HG03378 (cell line): ENCODE data around the gene SUGCT.

Experiments
- ATAC-seq: cut with Tn5 transposase; IDR thresholded peaks from one replicate; pipeline ENCODE4 v1.9.1; 2021; ENCODE audit warnings: mild to moderate bottlenecking, moderate library complexity; ENCODE audit not compliant: unreplicated experiment

Gene SUGCT

GRCh38 chr7:40704172-40704571 is 569.4 kb downstream of the SUGCT start:
- no peak for ATAC-seq

DNA sequence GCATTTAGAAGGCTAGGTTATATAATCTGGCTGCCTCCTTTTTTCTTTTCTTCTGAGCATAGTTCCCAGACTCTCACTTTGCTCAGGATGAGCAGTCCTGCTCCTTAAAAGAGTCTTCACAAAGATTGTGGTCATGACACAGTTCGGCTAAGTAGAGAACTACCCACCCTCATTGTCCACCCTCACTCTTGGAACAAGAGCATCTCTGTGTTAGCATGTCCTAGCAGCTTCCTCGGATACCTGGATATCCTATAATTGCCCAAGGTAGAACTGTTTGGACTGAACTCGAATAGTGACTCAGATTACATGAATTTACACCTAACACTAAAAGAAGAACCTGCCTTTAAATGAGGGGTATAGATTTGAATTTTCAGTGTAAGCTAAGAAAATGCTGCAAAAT is 572.0 kb downstream of the SUGCT start:
- no peak for ATAC-seq

DNA sequence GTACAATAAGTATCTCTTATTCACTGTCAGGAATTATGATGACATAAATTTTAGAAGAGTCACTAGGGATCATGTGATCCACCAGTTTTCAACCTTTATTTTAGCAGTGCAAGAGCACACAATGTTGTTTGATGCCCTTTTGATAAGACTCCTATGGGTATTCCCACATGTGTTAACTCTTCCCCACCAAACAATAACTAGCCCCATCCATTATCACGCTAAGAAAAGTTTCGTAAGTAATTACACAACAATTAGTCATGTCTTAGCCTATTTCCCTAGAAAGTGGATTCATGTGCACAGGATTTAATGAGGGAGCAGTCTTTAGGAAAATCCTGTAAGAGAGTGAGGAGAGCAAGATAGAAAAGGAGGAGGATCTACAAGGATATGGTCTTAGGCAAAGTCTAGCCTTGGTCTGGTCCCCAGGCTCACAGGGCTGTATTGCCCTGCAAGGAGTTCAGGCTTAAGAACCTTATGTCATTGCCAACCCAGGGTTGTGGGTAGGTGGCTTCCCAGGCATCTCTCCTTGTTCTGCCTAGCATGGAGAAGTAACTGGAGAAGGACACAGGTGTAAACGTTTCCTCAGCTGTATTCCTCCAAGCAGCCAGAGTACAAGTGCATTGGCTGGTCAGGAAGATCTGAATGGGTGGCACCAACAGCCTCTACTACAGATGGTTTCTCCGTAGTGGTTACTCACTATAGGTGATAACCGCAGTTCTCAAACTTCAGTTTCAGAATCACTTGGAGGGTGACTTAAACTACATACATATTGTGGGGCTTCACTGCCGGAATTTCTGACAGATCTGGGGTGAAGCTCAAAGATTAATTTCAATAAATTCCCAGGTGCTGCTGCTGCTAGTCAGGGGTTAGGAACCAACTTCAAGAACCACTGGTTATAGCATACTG is 574.5 kb downstream of the SUGCT start:
- ATAC-seq = peak; percentile 95

DNA sequence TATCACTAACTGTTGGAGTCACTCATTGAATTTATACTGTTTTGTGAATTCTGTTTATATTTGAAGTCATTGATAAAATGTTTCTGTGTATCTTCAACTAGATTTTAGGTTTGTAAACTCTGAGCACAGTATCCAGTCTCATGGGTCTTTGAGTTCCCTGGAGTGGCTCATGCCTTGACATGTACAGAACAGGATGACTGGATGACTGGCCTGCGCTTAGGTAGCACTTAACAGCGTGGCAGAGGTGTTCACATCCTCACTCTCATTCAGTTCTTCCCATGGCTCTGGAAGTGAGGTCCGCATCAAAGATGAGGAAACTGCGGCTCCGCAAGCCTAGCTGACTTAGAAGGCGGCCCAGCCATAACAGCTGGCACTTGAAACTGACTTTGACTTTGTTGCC is 576.9 kb downstream of the SUGCT start:
- no peak for ATAC-seq

DNA sequence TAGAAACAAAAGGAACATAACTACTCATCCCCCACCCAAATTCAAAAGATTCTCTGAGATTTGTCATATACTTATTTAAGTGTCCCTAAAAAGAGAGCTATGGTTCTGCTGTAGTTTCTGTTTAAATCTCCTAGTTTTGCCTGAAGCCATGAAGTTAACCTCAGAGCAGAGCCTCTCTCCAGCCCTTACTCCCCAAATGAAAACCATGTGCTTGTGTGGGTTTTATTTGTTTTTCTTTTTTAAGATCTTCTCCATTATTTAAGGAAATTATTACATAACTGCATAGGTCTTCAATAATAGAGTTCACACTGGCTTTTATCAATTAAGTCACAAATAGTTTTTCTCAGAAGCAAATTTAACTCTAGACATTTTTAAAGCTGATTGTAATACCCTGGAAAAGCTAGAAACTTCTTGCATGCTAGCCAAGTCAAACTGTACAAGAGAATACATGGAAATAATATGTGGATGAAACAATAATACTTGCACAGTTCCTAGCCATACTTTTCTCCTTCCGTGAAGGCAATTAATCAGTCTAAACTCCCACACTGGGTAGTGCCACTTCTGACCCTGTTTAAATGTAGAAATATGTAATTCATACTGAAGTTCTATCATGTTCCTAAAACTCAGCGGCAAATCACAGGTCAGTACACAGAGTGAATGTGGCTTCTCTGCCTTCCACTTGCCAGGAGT is 579.7 kb downstream of the SUGCT start:
- ATAC-seq = no peak

DNA sequence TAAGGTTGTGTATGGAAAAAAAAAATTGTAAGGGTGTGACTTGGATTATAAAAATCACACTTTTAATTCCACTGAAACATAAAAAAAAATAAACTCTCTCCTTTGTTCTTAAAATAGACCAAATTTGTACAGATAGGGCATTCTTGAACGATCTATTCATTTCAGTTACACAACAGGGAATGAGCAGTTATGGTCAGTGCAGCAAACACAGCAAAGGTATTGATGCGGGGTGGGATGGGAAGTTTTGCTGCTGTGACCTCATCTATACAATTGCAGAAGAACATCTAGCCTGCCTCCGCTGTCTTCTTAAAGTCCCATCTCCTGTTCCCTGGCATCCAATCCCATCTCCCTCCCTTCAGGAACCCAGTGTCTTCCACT is 580.2 kb downstream of the SUGCT start:
- no peak for ATAC-seq

- ATAC-seq = no peak
Observed at GRCh38 chr7:40716052-40716451, 581.2 kb downstream of the SUGCT start.

GRCh38 chr7:40717242-40717641 is 582.4 kb downstream of the SUGCT start:
- ATAC-seq = peak; percentile 87

DNA sequence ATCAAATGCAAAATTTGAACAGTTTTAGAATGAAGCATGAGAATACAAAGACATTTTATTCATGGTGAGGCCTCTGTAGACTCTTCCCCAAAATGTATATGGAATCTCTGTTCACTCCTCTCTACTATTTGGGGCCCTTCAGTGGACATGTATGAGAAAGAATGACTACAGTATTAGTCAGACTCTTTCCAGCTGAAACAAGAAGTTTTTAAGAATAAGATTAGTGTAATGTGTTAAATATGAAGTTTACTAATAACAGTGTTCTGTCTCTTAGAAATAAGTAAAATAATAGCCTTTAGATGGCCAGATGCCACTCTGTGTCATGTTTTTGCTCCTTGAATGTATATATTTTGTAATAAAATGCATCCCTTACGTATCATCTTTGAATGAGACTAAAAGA is 585.6 kb downstream of the SUGCT start:
- ATAC-seq = no peak

- no peak for ATAC-seq
Observed at GRCh38 chr7:40721342-40721949, 586.6 kb downstream of the SUGCT start.

GRCh38 chr7:40722242-40722641 is 587.4 kb downstream of the SUGCT start:
- ATAC-seq = no peak

- ATAC-seq = no peak
Observed at GRCh38 chr7:40723829-40724228, 589.0 kb downstream of the SUGCT start.

- ATAC-seq = no peak
Observed at GRCh38 chr7:40726559-40726958, 591.8 kb downstream of the SUGCT start.

GRCh38 chr7:40733114-40733513 is 598.3 kb downstream of the SUGCT start:
- no peak for ATAC-seq

GRCh38 chr7:40733578-40733977 is 598.8 kb downstream of the SUGCT start:
- ATAC-seq = no peak

DNA sequence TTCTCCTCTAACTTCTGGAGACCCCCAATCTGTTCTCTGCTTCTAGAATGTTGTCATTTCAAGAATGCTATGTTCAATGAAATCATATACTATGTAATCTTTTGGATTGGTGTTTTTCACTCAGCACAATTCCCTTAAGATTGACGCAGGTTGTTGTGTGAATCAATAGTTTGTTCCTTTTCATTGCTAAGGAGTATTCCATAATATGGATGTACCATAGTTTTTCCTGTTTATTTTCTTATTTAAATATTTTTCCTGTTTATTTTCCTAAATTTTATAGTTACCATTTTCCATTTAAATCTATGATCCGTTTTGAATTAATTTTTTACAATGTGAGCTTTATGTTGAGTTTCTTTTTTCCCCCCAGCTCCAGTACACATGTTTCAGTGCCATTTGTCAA is 604.5 kb downstream of the SUGCT start:
- ATAC-seq = no peak

DNA sequence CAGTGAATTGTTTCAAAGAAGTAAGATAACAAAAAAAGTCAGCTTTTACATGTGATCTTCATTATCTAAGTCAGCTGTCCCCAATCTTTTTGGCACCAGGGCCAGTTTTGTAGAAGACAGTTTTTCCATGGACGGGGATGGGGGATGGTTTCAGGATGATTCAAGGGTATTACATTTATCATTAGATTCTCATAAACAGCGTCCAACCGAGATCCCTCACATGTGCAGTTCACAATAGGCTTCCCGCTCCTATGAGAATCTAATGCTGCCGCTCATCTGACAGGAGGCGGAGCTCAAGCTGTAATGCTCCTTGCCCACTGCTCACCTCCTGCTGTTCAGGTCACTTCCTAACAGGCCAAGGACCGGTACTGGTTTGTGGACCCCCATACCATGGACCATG is 607.5 kb downstream of the SUGCT start:
- ATAC-seq = no peak

- no peak for ATAC-seq
Observed at GRCh38 chr7:40746841-40747556, 612.2 kb downstream of the SUGCT start.

- no peak for ATAC-seq
Observed at GRCh38 chr7:40747856-40748255, 613.1 kb downstream of the SUGCT start.

DNA sequence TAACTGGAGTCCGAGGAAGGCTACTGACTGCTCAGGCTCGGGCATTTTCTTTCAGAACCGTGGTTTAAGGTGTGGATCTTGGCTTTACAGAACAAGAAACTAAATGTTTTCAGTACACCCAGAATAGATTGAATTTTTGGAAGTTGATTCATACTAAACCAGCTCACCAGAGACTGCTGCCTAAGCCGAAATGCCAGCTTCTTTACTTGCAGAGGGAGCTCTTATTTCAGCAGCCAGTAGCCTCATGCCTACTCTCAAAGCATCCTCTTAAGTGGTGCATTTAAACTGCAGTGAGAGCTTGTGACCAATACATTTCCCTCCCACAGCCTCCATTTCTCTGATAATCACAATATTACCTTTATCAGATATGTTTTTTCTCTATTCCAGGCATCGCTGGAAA is 615.1 kb downstream of the SUGCT start:
- no peak for ATAC-seq

GRCh38 chr7:40753455-40753854 is 618.6 kb downstream of the SUGCT start:
- no peak for ATAC-seq
